ENCODE results near the gene PGM5. TPM values are rescaled to one million over a fixed set of nuclear protein-coding genes. Genes with fewer than 3 reads are reported as not detected.

Gene PGM5
- total and polyA plus RNA-seq, 2 donors (not counting 3 experiments of a cell fraction or from before 2014, with no cell fraction given) = 0.14 to 1.9 TPM

- Histone ChIP-seq H2AFZ (ENCODE audit: low read depth, low read length) (no peak within 1 kb of the TSS), H3K9me1 (replicated peaks; ENCODE audit: control insufficient read depth, extremely low read depth, insufficient read depth, low read length) (no peaks in the 10 kb centered on the region), H3K79me2 (ENCODE audit: control insufficient read depth, insufficient read depth, low read length) (no peaks in the 10 kb centered on the region), H3K27me3 (ENCODE audit: control insufficient read depth in 2 of 2, insufficient read depth in 2 of 2, low read length in 2 of 2) (no peaks in the 10 kb centered on the region), H3K9ac (replicated peaks; ENCODE audit: extremely low read depth, insufficient read depth, low read length) (no peak within 1 kb of the TSS), H3K4me2 (ENCODE audit: insufficient read depth, low read length) (no peak within 1 kb of the TSS), H3K4me1 (ENCODE audit: control insufficient read depth, extremely low read depth, insufficient read depth, low read length) (no peaks in the 10 kb centered on the region), H3K4me3 (replicated peaks in 1 of 3; ENCODE audit: insufficient read depth in 1 of 3, low read depth in 1 of 3, low read length in 3 of 3) (no peak within 1 kb of the TSS), H4K20me1 (replicated peaks; ENCODE audit: control insufficient read depth, extremely low read depth, insufficient read depth, low read length) (no peaks in the 10 kb centered on the region), H3K27ac (ENCODE audit: insufficient read depth, low read depth, low read length) (no peak within 1 kb of the TSS), H3K36me3 (ENCODE audit: control insufficient read depth in 2 of 2, extremely low read depth in 1 of 2, insufficient read depth in 2 of 2, low read length in 2 of 2) (no peaks in the 10 kb centered on the region), H3K9me3 (replicated peaks; ENCODE audit: control insufficient read depth, insufficient read depth, low read length) (no peaks in the 10 kb centered on the region)
- DNase-seq (ENCODE audit: low read depth, low spot score) (no peak), FAIRE-seq (no peak)
- no TSS peak for BruUV-seq (replicated peaks)
- no peak for TF ChIP-seq MYC (IDR thresholded peaks at IDR 0.05; ENCODE audit: low read depth, low read length)
- no peak for TF ChIP-seq POLR2A (IDR thresholded peaks at IDR 0.05; ENCODE audit: low read depth, low read length)
- no peak for TF ChIP-seq CTCF (IDR thresholded peaks at IDR 0.05; ENCODE audit: extremely low read depth in 1 of 2, insufficient read depth in 1 of 2, low read depth in 1 of 2, low read length in 2 of 2)
- TF ChIP-seq POLR2AphosphoS5 (IDR thresholded peaks at IDR 0.05; ENCODE audit: insufficient read depth, low read depth, low read length) = no peak
- TF ChIP-seq FOS (IDR thresholded peaks at IDR 0.05; ENCODE audit: borderline replicate concordance, insufficient read depth, low read length) = no peak
- TF ChIP-seq GATA2 (IDR thresholded peaks at IDR 0.05; ENCODE audit: insufficient read depth, insufficient read length, low read depth, low read length) = no peak
- no peak for TF ChIP-seq JUN (IDR thresholded peaks at IDR 0.05; ENCODE audit: borderline replicate concordance, insufficient read depth, insufficient read length, low read depth)
- TF ChIP-seq MAX (IDR thresholded peaks at IDR 0.05; ENCODE audit: insufficient read depth, insufficient read length) = no peak
- TF ChIP-seq EZH2 (IDR thresholded peaks at IDR 0.05; ENCODE audit: borderline replicate concordance, low read depth, low read length, severe bottlenecking) = no peak
- intact Hi-C loops (cut with micrococcal nuclease) (no loop called here), dilution Hi-C loops (cut with MboI; ENCODE audit: extremely low pct_ligation_motif_present, low sequenced_read_pairs) (no loop called here)
- CTCF ChIA-PET = interaction anchor here (1.7 kb wide), 1 partner anchor 20 kb away, joined by 6 read pairs; no protein-coding TSS in a partner anchor
- POLR2A ChIA-PET = no interaction called here
These were observed 184.5 kb downstream of the PGM5 start, which contains the start of gene TMEM252 for GRCh38 chr9:68540712-68541535. Gene TMEM252 (minus strand): TSS chr9:68540883. CDS start chr9:68540814, 69 bp downstream.
